Stimulated activated naive B cell treated with anti-CD40 and anti-IgM and Interleukin-4, amounts not matched to agents 10 μg/mL and 1 μg/mL and 100 μg/mL, for 72 hours (primary cell): Measurements from ENCODE around the gene GFOD1.

Experiments
- ATAC-seq, 2 donors: fragments of 150-1000 bp; cut with Tn5 transposase; replicated peaks; 2 replicates each; pipeline ENCODE4 v1.10.0; 2021; ENCODE audit warnings: moderate library complexity in 1 of 2
- DNase-seq: peaks from one replicate; pipeline ENCODE4 v3.0.0; 2021
- H3K27ac Mint-ChIP-seq: one replicate; pipeline ENCODE4 v1.8.0; 2022; ENCODE audit warnings: mild to moderate bottlenecking, mixed read lengths
- H3K27me3 Mint-ChIP-seq, 2 donors: one replicate each; pipeline ENCODE4 v1.8.0; 2022; ENCODE audit warnings: mixed read lengths in 2 of 2
- H3K36me3 Mint-ChIP-seq, 2 donors: one replicate each; pipeline ENCODE4 v1.8.0; 2022; ENCODE audit warnings: mixed read lengths in 2 of 2, mild to moderate bottlenecking in 1 of 2
- H3K4me1 Mint-ChIP-seq, 2 donors: one replicate each; pipeline ENCODE4 v1.8.0; 2022; ENCODE audit warnings: mixed read lengths in 2 of 2, mild to moderate bottlenecking in 1 of 2
- H3K4me3 Mint-ChIP-seq, 2 donors: one replicate each; pipeline ENCODE4 v1.8.0; 2022; ENCODE audit warnings: mild to moderate bottlenecking in 2 of 2, mixed read lengths in 2 of 2, moderate library complexity in 1 of 2
- H3K9me3 Mint-ChIP-seq, 2 donors: one replicate each; pipeline ENCODE4 v1.8.0; 2022; ENCODE audit warnings: mixed read lengths in 2 of 2, mild to moderate bottlenecking in 1 of 2

GFOD1 gene

DNA sequence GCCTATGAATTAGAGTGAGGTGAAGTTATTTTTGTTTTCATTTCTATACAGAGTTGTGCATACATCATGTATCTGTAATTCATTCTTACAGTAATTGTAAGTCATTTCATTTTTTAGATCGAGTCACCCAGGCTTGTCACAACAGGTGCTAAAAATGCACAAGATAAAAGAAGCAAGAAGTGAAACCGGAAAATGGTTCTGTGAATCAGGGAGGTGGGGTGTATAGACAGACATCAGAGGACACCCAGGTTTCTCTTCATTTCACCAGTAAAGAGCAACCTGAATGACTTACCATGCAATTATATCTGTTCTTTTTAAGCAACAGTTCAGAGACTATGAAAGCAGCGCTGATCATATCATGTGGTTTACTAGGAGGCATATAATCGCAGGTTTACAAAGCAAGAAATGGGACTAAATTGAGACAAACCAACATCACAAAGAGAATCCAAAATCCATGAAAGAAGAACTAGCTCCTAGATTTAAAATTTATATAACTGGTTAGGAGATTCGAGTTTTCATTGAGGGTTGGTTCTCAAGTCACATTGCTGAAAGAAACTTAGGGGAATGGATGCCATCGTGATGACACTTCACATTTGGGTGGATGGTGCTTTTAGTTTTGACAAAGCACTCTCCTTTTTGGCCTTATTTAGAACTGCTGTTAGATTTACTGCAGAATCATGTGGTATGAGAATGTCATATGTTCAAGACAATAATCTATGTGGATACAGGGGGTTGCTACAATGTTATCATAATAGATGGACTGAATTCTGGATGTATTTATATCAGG is 131.2 kb downstream of the GFOD1 start:
- peak; percentile 92 to 93 for ATAC-seq
- H3K4me3 Mint-ChIP-seq: peak overlapping the region; percentile 74 to 75
- peaks cover 4% of the 10 kb centered on the region in 2 donors for H3K36me3 Mint-ChIP-seq
- no peaks in the 10 kb centered on the region for H3K9me3 Mint-ChIP-seq
- peaks cover 57 to 77% of the 10 kb centered on the region in 2 donors for H3K4me1 Mint-ChIP-seq
- H3K27ac Mint-ChIP-seq: peak overlapping the region; percentile 97
- no peaks in the 10 kb centered on the region for H3K27me3 Mint-ChIP-seq
- peak; percentile 57 for DNase-seq

DNA sequence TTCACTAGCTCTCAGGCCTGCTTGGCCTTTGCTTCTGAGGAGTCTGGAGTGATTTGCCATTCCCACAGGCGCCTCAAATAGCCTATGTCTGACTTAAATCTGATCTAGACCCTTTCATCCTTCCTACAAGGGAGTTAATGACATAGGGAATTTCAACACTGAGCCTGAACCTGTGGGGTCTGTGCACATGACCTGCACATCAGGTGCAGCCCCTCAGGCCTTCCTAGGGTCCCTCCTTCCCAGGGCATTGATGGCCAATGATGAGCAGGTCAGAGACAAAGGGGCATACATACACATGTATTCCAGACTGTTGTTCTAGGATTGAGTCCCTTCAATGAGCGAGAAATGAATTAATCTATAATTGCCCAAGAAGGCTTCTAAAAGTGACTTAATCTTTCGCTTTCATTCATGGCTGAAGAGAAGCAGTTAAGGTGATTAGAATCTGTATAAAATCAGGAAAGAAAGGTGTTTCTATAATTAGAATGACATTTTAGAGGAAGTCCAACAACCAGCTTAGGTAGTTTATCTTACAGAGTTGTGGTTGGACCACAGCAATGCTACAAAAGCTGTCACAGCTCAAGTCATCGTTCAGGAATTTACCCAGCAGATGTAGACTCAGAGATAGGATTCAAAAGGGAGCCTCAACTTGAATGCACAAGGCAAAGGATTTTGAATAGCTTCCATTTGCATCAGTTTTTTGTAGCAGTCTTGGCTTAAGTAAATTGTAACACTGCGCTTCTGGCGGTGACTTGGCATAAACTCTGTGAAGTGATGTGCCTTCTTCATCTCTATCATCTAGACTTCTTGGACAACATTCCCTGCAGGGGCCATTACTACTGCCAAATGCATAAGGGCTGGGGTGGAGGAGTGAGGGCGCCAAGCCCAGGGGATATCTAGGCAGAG is 132.1 kb downstream of the GFOD1 start:
- Mint-ChIP-seq H3K36me3 (peaks cover 4% of the 10 kb centered on the region in 2 donors), H3K27ac (peak overlapping the region; percentile 97), H3K4me3 (peak overlapping the region; percentile 74 to 75), H3K27me3 (no peaks in the 10 kb centered on the region), H3K9me3 (no peaks in the 10 kb centered on the region), H3K4me1 (peaks cover 53 to 77% of the 10 kb centered on the region in 2 donors)
- no peak for DNase-seq
- peak; percentile 72 to 75 for ATAC-seq

DNA sequence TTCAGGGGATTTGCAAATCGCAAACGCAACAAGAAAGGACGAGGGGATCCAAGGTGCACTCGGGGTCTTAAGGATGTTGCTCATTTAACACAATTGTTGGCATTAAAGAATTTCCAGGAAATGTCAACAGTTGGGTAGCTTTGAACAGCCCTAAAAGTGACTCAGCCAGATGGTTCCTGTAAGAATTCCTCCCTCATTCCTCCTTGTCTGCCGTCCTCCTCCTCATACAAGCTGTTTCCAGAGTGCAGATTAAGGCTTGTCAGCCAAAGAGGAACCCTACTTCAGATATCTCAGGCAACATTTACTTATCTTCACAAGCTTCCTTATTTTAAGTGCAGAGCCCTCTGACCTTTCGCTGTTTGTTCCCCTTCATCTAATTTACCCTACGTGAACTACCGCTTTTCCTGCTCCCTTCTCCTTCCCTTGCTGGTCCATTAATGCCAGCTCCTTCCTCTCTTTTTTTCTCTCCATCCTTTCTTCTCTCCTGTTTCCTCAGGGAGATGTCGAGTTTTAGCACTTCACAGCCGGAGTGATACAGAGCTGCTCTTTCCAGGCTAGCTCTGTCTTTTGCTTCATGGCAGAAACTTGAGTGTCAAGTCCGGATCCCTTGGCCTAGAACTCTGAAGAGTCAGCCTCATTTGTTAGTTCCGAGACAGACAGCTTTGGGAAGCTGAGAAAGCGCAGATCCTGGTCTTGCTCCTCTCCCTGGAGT is 132.9 kb downstream of the GFOD1 start:
- DNase-seq: no peak
- no peaks in the 10 kb centered on the region for H3K27me3 Mint-ChIP-seq
- H3K27ac Mint-ChIP-seq: peak overlapping the region; percentile 97
- H3K36me3 Mint-ChIP-seq: peaks cover 4% of the 10 kb centered on the region in 2 donors
- peak; percentile 24 to 33 for ATAC-seq
- H3K4me1 Mint-ChIP-seq: peaks cover 48 to 74% of the 10 kb centered on the region in 2 donors
- peak overlapping the region; percentile 74 to 75 for H3K4me3 Mint-ChIP-seq
- H3K9me3 Mint-ChIP-seq: no peaks in the 10 kb centered on the region

DNA sequence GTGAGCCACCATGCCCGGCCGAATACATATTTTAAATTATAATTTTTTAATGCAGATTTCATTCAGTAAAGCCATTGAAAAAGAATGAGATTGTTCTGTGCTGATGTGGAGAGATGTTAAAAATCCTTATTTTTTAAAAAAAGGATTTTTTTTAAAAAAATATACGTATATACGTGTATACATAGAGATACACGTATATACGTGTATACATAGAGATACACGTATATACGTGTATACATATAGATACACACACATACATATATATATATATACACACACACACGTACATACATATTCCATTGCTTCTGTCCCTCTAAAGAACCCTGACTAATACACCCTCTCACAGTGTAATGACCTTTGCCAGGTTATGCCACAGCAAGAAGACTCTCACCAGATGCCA is 135.2 kb downstream of the GFOD1 start:
- no peak overlapping the region for H3K27ac Mint-ChIP-seq
- ATAC-seq (no peak), DNase-seq (no peak)
- H3K9me3 Mint-ChIP-seq: no peaks in the 10 kb centered on the region
- H3K36me3 Mint-ChIP-seq: peaks cover 0 to 2% of the 10 kb centered on the region in 2 donors
- H3K4me1 Mint-ChIP-seq: peaks cover 37 to 58% of the 10 kb centered on the region in 2 donors
- H3K27me3 Mint-ChIP-seq: no peaks in the 10 kb centered on the region
- no peak overlapping the region for H3K4me3 Mint-ChIP-seq

DNA sequence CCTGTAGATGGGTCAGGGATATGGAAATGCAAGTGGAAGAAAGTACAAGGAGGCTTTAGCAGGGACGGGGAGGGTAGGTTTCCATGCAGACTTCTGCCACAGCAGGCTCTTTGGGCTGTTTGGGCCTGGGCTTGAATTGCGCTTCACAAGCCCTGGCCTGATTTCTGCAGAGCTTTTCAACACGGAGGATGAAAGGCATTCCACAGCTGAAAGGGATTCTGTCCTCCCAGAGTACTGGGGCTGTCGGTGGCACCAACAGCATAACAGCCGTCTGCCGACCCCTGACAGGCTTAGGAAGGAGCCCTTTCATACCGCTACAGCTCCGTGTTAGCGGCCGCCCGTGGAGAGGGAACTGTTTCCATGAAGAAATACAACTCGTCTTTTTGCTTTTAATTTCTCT is 136.1 kb downstream of the GFOD1 start:
- H3K9me3 Mint-ChIP-seq: no peaks in the 10 kb centered on the region
- H3K36me3 Mint-ChIP-seq: no peaks in the 10 kb centered on the region
- no peak overlapping the region for H3K27ac Mint-ChIP-seq
- no peaks in the 10 kb centered on the region for H3K27me3 Mint-ChIP-seq
- DNase-seq: no peak
- H3K4me3 Mint-ChIP-seq: no peak overlapping the region
- no peak for ATAC-seq
- peaks cover 30 to 49% of the 10 kb centered on the region in 2 donors for H3K4me1 Mint-ChIP-seq

DNA sequence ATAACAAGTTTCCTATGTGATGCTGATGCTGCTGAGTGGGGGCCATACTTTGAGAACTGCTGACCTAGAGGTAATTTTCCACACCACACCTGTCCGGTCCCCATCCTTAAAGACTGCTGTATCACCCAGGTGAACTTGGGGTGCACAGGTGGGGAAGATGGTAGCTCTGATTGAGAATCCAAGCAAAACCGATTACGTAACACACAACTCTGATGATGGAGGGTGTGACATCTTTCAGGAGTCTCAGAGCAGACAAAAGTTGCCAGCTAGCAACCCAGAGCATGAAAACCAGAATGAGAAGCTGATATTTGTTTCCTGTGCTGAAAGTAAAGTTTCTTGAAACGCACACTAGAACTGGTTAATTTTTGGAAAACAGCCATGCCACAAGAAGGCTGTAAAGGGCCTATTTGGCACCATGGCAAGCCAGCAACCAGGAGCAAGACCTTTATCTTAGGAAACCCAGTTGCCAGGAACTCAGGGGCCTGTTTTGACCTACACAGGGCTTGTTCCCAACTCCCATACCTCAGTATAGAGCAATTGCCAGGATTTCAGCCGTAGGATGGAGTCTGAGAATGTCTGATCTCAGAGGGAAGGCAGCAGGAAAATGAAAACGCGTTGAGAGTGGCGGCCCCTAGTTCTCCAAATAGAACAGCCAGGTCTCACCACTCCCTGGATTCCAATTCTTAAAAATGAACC is 137.4 kb downstream of the GFOD1 start:
- H3K9me3 Mint-ChIP-seq: no peaks in the 10 kb centered on the region
- DNase-seq (no peak), ATAC-seq (no peak)

DNA sequence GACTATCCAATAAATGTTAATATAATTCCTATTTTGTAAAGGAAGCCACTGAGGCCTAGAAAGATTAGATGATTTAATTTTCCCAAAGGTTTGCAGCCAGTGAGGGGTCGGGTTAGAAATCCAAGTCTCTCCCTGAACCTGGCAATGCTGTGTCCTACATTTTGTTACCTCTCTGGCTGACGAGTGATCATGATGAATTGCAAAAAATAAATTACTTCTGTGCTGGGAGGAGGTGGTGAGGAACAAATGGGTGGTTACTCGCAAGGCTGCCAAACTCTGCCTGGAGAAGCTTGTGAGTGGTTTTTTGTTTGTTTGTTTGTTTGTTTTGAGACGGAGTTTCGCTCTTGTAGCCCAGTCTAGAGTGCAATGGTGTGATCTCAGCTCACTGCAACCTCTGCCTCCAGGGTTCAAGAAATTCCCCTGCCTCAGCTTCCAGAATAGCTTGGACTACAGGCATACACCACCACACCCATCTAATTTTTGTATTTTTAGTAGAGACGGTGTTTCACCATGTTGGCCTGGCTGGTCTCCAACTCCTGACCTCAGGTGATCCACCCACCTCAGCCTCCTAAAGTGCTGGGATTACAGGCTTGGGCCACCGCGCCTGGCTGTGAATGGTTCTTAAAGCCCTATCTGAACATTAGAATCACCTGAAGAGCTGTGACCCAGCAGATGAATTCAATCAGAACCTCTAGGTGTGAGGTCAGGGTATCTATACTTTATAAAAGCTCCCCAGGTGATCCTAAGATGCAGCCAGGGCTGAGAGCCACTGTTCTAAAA is 138.9 kb downstream of the GFOD1 start:
- Mint-ChIP-seq H3K27ac (no peak overlapping the region), H3K4me3 (no peak overlapping the region), H3K4me1 (peaks cover 4 to 22% of the 10 kb centered on the region in 2 donors), H3K36me3 (no peaks in the 10 kb centered on the region), H3K9me3 (no peaks in the 10 kb centered on the region), H3K27me3 (no peaks in the 10 kb centered on the region)
- DNase-seq: no peak
- no peak for ATAC-seq

More for the DNA sequence above, 137.4 kb downstream of the GFOD1 start:
- Mint-ChIP-seq H3K27me3 (no peaks in the 10 kb centered on the region), H3K4me1 (peaks cover 18 to 36% of the 10 kb centered on the region in 2 donors), H3K4me3 (no peak overlapping the region), H3K36me3 (no peaks in the 10 kb centered on the region), H3K27ac (peak overlapping the region; percentile 25)

DNA sequence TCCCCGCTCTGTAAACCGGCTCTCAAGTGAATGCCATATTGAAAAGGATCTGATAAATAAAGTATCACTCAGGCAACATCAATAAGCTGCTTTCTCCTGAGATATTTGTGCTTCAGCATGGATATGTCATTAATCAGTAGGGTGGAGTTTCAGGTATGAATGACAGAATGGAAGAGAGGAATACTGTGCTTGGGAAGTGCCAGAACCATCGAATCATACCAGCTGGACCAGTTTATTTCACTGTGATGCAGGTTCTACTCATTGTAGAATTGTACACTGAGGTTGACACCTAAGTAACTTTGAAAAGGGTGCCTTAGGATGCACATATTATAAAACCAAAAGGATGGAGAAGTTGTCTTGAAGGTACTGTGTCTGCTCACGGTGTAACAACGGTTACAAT is 141.2 kb downstream of the GFOD1 start:
- H3K4me3 Mint-ChIP-seq: no peak overlapping the region
- no peak for DNase-seq
- ATAC-seq: no peak

DNA sequence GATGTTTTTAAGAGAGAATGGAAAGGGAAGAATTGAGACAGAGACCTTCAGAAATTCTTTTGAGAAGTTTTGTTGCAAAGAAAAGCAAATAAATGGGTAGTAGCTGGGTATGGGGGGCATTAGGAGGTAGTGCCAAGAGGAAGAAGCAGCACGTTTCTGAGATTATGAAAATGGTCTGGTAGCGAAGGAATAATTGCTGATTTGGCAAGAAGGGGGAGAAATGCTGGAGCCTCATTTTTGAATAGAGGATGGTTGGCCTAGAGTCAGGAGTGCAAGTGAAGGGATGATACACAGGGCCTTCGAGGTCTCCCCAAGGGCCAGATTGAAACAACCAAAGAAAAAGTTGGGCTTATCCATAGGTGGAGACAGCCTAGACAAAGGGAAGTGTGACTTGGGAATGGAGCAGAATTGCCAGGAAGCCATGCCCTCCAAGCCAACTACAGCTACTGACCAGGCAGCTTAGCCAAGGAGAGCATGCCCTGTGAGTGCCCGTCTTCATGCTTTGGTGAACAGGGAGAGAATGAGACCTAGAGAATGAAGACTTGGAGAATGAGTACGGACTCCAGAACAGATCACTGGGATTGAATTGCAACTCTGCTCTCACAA is 144.9 kb downstream of the GFOD1 start:
- H3K27me3 Mint-ChIP-seq: no peaks in the 10 kb centered on the region
- no peaks in the 10 kb centered on the region for H3K36me3 Mint-ChIP-seq
- peaks cover 0 to 6% of the 10 kb centered on the region in 2 donors for H3K9me3 Mint-ChIP-seq
- ATAC-seq: no peak
- no peak overlapping the region for H3K27ac Mint-ChIP-seq
- no peak overlapping the region for H3K4me3 Mint-ChIP-seq
- DNase-seq: no peak
- H3K4me1 Mint-ChIP-seq: peaks cover 22 to 35% of the 10 kb centered on the region in 2 donors

More for the DNA sequence above, 141.2 kb downstream of the GFOD1 start:
- Mint-ChIP-seq H3K4me1 (peaks cover 2 to 17% of the 10 kb centered on the region in 2 donors), H3K36me3 (no peaks in the 10 kb centered on the region), H3K27ac (no peak overlapping the region), H3K9me3 (peaks cover 0 to 5% of the 10 kb centered on the region in 2 donors), H3K27me3 (no peaks in the 10 kb centered on the region)

DNA sequence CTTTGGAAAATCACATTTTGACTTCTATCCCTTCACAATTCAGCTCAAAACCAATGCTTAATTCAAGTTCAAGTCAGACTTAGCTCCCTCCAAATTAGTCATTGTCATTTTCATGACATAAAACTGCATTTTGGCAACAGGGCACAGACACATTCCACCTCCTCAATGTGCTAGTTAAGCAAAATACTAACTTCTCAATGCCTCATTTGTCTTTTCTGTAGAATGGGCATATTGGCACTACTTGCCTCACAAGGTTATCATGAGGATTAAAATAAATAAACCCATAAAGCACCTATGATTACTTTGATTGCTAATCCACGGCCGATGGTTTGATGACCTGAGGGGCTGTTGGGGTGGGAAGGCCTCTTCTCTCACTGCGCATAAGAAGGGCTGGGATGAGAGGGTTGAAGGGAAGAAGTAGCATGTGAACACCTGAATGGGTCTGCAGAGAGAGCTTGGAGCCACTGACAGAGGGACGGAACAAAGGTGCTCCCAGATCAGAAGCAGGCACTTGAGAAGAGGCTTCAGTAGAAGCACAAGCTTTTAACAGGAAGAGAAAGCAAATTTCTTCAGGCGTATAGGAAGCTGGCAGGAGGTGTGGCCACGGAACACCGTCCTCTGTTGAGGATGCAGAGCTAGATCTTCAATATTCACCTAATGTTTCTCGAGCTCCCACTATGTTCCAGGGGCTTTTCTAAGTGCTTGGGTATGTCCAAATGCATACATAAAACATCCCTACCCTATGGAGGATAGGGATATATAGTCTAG is 147.4 kb downstream of the GFOD1 start:
- Mint-ChIP-seq H3K27ac (peak overlapping the region; percentile 27), H3K4me3 (peak overlapping the region in 1 of 2 donors; percentile 3), H3K27me3 (no peaks in the 10 kb centered on the region)

DNA sequence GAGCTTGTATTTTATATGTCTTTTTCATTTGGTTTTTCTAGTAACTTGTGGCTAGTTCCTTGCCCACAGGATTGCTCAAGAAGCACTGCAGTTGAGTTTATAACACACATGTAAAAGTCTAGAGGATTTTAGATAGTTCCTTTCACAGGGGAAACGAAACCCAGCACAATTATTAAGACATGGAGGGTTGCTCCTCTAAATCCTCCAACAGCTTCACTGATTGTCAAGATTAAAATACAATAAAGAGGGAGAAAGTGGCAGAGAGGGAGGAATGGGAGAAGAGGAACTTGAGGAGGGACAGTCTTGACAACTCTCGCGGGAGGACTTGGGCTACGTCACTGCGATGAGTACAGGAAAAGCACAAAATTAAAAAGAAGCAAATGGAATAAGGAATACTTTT is 149.4 kb downstream of the GFOD1 start:
- DNase-seq (no peak), ATAC-seq (peak; percentile 43 to 46)
- Mint-ChIP-seq H3K4me3 (peak overlapping the region; percentile 7 to 41), H3K27ac (peak overlapping the region; percentile 21), H3K9me3 (peaks cover 0 to 6% of the 10 kb centered on the region in 2 donors), H3K36me3 (no peaks in the 10 kb centered on the region), H3K4me1 (peaks cover 27 to 49% of the 10 kb centered on the region in 2 donors), H3K27me3 (no peaks in the 10 kb centered on the region)

More for the DNA sequence above, 147.4 kb downstream of the GFOD1 start:
- H3K4me1 Mint-ChIP-seq: peaks cover 27 to 45% of the 10 kb centered on the region in 2 donors
- H3K9me3 Mint-ChIP-seq: peaks cover 0 to 6% of the 10 kb centered on the region in 2 donors
- ATAC-seq: peak; percentile 41 to 73
- H3K36me3 Mint-ChIP-seq: no peaks in the 10 kb centered on the region
- DNase-seq: no peak

DNA sequence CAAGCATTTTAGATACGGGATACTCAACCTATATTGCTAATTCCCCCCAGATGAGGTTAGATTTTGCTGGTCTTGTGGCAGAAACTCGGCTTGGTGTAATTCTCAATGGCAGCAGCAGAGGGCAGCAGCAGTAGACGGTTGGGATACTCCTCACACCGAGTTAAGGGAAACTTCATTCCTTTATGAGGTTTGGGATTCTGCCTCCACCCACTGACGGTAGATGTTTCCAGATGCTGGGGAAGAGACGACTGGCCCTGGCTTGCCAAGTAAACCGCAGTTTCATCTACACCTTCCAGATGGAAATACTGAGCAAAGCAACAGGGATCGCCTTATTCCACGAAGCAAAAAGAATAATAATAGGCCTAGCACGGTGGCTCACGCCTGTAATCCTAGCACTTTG is 150.8 kb downstream of the GFOD1 start:
- no peaks in the 10 kb centered on the region for H3K36me3 Mint-ChIP-seq
- H3K9me3 Mint-ChIP-seq: peaks cover 0 to 2% of the 10 kb centered on the region in 2 donors
- no peak overlapping the region for H3K4me3 Mint-ChIP-seq
- peaks cover 27 to 53% of the 10 kb centered on the region in 2 donors for H3K4me1 Mint-ChIP-seq
- H3K27ac Mint-ChIP-seq: no peak overlapping the region
- DNase-seq (peak; percentile 54), ATAC-seq (peak; percentile 59 to 64)
- H3K27me3 Mint-ChIP-seq: no peaks in the 10 kb centered on the region
